ENCODE measurements around the gene RAD23A.

Gene RAD23A

GRCh38 chr19:12987781-12988180 lies 42.1 kb downstream of the RAD23A start:
- DNase-seq (ENCODE audit: low spot score) = no peak
- POLR2A ChIA-PET (ENCODE audit: low non-redundant PET) = no interaction called here
- CTCF ChIA-PET = no interaction called here
- TF ChIP-seq CTCF (conservative IDR thresholded peaks at IDR 0.05; ENCODE audit: low read depth) = no peak
- no peak overlapping the region; the same call in 1 of the 2 replicates for H3K27ac ChIP-seq

GRCh38 chr19:12990431-12990830 lies 44.8 kb downstream of the RAD23A start:
- peak overlapping the region; percentile 23 for H3K27ac ChIP-seq
- ChIA-PET CTCF (no interaction called here), POLR2A (ENCODE audit: low non-redundant PET) (no interaction called here)
- TF ChIP-seq CTCF (conservative IDR thresholded peaks at IDR 0.05; ENCODE audit: low read depth) = no peak
- DNase-seq (ENCODE audit: low spot score) = no peak

GRCh38 chr19:12990853-12991252 lies 45.2 kb downstream of the RAD23A start:
- DNase-seq (ENCODE audit: low spot score) = no peak
- no peak for TF ChIP-seq CTCF (conservative IDR thresholded peaks at IDR 0.05; ENCODE audit: low read depth)
- ChIA-PET CTCF (no interaction called here), POLR2A (ENCODE audit: low non-redundant PET) (no interaction called here)
- peak overlapping the region; percentile 23 for H3K27ac ChIP-seq

- ChIA-PET CTCF (no interaction called here), POLR2A (ENCODE audit: low non-redundant PET) (no interaction called here)
- peak overlapping the region; percentile 23 for H3K27ac ChIP-seq
- TF ChIP-seq CTCF (conservative IDR thresholded peaks at IDR 0.05; ENCODE audit: low read depth) = no peak
- no peak for DNase-seq (ENCODE audit: low spot score)
Measured at GRCh38 chr19:12991296-12991695, 45.6 kb downstream of the RAD23A start.

GRCh38 chr19:12992729-12993128 lies 47.1 kb downstream of the RAD23A start:
- no peak for DNase-seq (ENCODE audit: low spot score)
- no peak for TF ChIP-seq CTCF (conservative IDR thresholded peaks at IDR 0.05; ENCODE audit: low read depth)
- ChIA-PET POLR2A (ENCODE audit: low non-redundant PET) (no interaction called here), CTCF (interaction anchor here (0.6 kb wide), 2 partner anchors 16 to 71 kb away, joined by 4 to 5 read pairs; no protein-coding TSS in a partner anchor)
- H3K27ac ChIP-seq = peak overlapping the region; percentile 98

GRCh38 chr19:12993562-12993961 lies 47.9 kb downstream of the RAD23A start:
- no peak for DNase-seq (ENCODE audit: low spot score)
- no peak for TF ChIP-seq CTCF (conservative IDR thresholded peaks at IDR 0.05; ENCODE audit: low read depth)
- peak overlapping the region; percentile 98 for H3K27ac ChIP-seq
- ChIA-PET POLR2A (ENCODE audit: low non-redundant PET) (no interaction called here), CTCF (no interaction called here)
